WI38 (cell line): Measurements from ENCODE around the gene KHDC1.

Source experiments
- H3K4me3 ChIP-seq: 2 replicates; pipeline ENCODE4 v1.5.1; 2011; ENCODE audit warnings: low read depth, mild to moderate bottlenecking, control low read depth, low read length
- TF ChIP-seq, protein P1 (sequence below): IDR thresholded peaks from 2 replicates; pipeline ENCODE4 v1.5.1; 2012; ENCODE audit warnings: low read depth, mild to moderate bottlenecking, control low read depth, low read length

KHDC1 gene

DNA sequence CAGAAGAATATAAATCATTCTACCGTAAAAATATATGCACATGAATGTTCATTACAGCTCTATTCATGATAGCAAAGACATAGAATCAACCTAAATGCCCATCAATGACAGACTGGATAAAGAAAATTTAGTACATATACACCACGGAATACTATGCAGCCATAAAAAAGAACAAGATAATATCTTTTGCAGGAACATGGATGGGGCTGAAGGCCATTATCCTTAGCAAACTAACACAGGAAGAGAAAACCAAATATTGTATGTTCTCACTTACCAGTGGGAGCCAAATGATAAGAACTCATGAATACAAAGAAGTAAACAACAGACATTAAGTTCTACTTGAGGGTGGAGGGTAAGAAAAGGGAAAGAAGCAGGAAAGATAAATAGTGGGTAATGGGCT is 46.1 kb downstream of the KHDC1 start:
- H3K4me3 ChIP-seq: no peak overlapping the region
- TF ChIP-seq, protein P1, sequence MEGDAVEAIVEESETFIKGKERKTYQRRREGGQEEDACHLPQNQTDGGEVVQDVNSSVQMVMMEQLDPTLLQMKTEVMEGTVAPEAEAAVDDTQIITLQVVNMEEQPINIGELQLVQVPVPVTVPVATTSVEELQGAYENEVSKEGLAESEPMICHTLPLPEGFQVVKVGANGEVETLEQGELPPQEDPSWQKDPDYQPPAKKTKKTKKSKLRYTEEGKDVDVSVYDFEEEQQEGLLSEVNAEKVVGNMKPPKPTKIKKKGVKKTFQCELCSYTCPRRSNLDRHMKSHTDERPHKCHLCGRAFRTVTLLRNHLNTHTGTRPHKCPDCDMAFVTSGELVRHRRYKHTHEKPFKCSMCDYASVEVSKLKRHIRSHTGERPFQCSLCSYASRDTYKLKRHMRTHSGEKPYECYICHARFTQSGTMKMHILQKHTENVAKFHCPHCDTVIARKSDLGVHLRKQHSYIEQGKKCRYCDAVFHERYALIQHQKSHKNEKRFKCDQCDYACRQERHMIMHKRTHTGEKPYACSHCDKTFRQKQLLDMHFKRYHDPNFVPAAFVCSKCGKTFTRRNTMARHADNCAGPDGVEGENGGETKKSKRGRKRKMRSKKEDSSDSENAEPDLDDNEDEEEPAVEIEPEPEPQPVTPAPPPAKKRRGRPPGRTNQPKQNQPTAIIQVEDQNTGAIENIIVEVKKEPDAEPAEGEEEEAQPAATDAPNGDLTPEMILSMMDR: no peak

DNA sequence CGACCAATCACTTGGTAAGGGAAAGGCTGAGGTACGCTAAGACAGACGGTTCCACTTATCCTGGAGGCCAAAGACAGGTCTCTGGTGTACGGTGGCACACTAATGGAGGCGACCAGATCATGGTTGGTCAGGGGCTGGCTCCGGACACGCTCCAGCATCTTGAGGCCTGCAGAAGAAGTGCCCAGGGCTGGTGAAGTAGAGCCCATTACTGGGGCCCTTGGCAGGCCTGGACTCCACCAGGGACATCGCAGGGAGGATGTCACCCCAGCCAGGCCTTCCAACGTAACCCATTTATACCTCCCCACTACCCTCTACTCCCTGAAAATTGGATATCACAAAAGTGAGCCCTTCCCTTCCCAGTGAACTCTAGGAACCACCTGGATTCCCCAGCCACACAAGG is 53.9 kb downstream of the KHDC1 start:
- H3K4me3 ChIP-seq: no peak overlapping the region
- TF ChIP-seq, protein P1: no peak

DNA sequence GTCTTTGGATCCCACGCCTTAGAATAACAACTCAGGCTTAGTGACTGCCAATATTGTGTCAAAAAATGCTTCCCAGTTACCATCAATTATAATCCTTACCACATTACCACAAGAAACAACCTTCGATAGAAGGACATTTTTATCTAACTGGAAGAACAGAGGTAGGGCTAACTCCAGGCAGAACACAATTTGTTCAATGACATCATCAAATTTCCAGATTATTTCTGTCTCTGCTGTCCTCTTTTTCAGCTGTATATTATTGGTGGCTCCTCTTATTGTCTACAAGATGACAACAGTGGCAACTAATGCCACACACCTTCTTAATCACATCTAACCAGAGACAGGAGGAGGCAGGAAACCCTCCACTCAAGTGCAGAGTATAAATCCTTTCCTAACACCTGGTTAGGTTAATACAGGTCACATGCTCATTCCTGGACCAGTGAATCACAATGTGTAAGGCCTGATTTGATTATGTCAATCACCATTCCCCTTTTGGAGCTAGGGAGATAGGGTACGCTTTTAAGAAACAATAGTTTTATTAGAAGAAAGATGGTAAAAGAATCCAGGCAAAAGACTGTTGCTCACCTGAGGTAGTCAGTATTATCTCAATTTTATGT is 55.7 kb downstream of the KHDC1 start:
- H3K4me3 ChIP-seq: no peak overlapping the region
- TF ChIP-seq, protein P1: no peak

DNA sequence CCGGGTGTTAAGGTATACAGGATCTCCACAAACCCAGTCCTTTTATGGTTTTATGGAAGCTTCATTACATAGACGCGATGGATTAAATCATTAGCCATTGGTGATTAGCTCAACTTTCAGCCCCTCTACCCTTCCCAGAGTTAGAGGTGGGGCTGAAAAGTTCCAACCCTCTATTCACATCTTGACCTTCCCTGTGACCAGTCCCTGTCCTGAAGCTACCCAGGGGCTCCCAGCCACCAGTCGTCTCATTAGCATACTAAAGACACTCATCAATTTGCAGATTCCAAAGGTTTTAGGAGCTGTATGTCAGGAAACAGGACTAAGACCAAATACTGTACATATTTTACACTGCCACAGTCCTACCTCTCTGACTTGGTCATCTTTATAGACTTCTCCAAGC is 58.7 kb downstream of the KHDC1 start:
- no peak overlapping the region for H3K4me3 ChIP-seq
- TF ChIP-seq, protein P1: no peak

DNA sequence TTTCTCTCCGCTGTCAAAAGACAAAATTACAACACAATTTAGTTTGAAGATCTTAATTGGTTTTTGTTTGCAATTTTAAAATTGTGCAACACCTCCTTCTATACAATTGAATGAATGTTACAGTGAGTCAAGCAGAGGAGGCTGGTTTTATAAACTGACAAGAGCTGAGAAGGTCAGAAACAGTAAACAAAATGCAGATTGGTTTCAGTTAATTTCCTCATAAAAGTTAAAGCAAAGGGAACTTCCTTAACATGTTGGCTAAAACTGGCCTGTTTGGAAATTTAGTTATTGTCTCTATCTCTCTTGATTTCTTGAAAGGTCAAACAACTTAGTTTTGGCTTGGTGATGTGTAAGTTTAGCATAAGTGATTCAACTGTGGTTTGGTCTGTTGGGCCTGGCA is 59.9 kb downstream of the KHDC1 start:
- TF ChIP-seq, protein P1: no peak

DNA sequence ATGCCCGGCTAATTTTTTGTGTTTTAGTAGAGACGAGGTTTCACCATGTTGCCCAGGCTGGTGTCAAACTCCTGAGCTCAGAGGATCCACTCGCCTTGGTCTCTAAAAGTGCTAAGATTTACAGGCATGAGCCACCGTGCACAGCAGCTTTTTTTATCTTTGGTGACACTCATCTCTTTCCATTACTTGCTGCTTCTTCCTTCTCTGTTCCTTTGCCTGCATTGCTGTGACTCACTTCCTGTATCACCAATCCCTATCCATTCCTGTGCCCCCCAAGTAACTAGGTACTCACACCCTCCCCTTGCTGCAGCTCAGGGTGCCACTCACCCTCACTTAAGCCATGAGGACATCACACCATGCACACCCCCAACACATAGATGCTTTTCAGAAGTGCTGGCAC is 62.3 kb downstream of the KHDC1 start:
- TF ChIP-seq, protein P1: no peak

More for the DNA sequence above, 59.9 kb downstream of the KHDC1 start:
- H3K4me3 ChIP-seq: no peak overlapping the region

DNA sequence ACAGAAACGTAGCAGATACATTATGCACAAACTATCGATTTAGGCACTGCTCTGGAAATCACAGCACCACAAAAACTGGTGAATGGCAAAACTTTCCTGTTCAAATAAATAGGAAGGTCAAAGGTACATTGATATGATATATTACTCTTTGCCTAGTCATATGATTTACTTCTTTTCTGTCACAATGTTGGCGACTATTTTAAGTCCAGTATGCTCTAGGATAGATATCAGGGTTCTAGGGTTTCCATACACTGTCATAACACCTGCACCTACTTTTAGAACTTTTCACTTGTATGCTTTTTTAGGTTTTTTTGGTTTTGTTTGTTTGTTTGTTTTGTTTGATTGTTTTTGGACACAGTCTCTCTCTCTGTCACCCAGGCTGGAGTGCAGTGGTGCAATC is 62.7 kb downstream of the KHDC1 start:
- TF ChIP-seq, protein P1: no peak
- H3K4me3 ChIP-seq: no peak overlapping the region

More for the DNA sequence above, 62.3 kb downstream of the KHDC1 start:
- no peak overlapping the region for H3K4me3 ChIP-seq
